ENCODE results near the gene ZNF385B.

DNA sequence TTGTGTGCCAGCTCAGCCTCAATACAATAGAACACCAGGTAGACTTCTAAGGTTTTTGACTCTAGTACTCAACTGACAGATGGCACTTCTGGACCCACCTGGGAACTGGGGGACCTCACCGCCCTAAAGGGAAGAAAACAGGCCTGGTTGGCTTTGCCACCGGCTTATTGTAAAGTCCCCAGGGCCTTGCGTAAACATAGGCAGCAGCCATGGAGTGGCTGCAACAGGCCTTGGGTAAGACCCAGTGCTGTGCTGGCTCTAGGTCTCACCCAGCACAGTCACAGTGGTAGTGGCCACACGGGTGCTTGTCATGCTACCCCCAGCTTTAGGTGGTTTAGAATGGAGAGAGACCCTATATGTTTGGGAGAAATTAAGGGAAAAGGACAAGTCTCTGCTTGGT lies 366.1 kb downstream of the ZNF385B start:
- TF ChIP-seq, protein P1, sequence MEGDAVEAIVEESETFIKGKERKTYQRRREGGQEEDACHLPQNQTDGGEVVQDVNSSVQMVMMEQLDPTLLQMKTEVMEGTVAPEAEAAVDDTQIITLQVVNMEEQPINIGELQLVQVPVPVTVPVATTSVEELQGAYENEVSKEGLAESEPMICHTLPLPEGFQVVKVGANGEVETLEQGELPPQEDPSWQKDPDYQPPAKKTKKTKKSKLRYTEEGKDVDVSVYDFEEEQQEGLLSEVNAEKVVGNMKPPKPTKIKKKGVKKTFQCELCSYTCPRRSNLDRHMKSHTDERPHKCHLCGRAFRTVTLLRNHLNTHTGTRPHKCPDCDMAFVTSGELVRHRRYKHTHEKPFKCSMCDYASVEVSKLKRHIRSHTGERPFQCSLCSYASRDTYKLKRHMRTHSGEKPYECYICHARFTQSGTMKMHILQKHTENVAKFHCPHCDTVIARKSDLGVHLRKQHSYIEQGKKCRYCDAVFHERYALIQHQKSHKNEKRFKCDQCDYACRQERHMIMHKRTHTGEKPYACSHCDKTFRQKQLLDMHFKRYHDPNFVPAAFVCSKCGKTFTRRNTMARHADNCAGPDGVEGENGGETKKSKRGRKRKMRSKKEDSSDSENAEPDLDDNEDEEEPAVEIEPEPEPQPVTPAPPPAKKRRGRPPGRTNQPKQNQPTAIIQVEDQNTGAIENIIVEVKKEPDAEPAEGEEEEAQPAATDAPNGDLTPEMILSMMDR (IDR thresholded peaks at IDR 0.05), result no peak
- TF ChIP-seq POLR2A (IDR thresholded peaks at IDR 0.05), result no peak

Measured in heart left ventricle (tissue), 13 donors.